Fibroblast of pulmonary artery (primary cell): Measurements from ENCODE around the gene ZFAND3.

Experiments used
- DNase-seq: peaks from one replicate; pipeline ENCODE4 v3.0.0-alpha.2; 2010; ENCODE audit warnings: low read depth
- H3K4me3 ChIP-seq: replicated peaks from 2 replicates; pipeline ENCODE4 v1.5.1; 2011; ENCODE audit warnings: low read depth, mild to moderate bottlenecking, control low read depth, low read length, moderate library complexity
- CTCF ChIP-seq: IDR thresholded peaks from 2 replicates; pipeline ENCODE4 v1.5.1; 2011; ENCODE audit warnings: mild to moderate bottlenecking, control low read depth, low read length, inconsistent platforms; ENCODE audit errors: missing control alignments

ZFAND3 gene

GRCh38 chr6:37806213-37806612 is 13.3 kb upstream of the ZFAND3 start:
- no peak overlapping the region for H3K4me3 ChIP-seq
- no peak for TF ChIP-seq CTCF
- no peak for DNase-seq

- no peak overlapping the region for H3K4me3 ChIP-seq
- no peak for DNase-seq
- peak; percentile 9 for TF ChIP-seq CTCF
Observed at GRCh38 chr6:37807656-37808055, 11.9 kb upstream of the ZFAND3 start.

GRCh38 chr6:37809197-37809543 is 10.4 kb upstream of the ZFAND3 start:
- TF ChIP-seq CTCF: no peak
- no peak overlapping the region for H3K4me3 ChIP-seq
- DNase-seq: peak; percentile 22

GRCh38 chr6:37812841-37813240 is 6.7 kb upstream of the ZFAND3 start:
- no peak overlapping the region for H3K4me3 ChIP-seq
- no peak for TF ChIP-seq CTCF
- DNase-seq: no peak

- TF ChIP-seq CTCF: no peak
- no peak for DNase-seq
Observed at GRCh38 chr6:37814374-37814773, 5.2 kb upstream of the ZFAND3 start.

GRCh38 chr6:37816599-37817375 is 2.7 kb upstream of the ZFAND3 start:
- no peak for TF ChIP-seq CTCF
- no peak for DNase-seq
- H3K4me3 ChIP-seq: no peak overlapping the region

More at GRCh38 chr6:37814374-37814773, 5.2 kb upstream of the ZFAND3 start:
- H3K4me3 ChIP-seq: no peak overlapping the region

GRCh38 chr6:37818536-37819176 is 871 bp upstream of the ZFAND3 start:
- H3K4me3 ChIP-seq: peak overlapping the region; percentile 76
- peak; percentile 96 for DNase-seq
- TF ChIP-seq CTCF: no peak
